HCT116 (cell line): ENCODE measurements around the gene ZNF652.

Experiments
- YY1 ChIP-seq: IDR thresholded peaks from 2 replicates; pipeline ENCODE4 v1.6.1; 2011; ENCODE audit warnings: low read length, low read depth, moderate library complexity, mild to moderate bottlenecking; ENCODE audit not compliant: insufficient replicate concordance; ENCODE audit errors: extremely low read depth
- ZFX ChIP-seq: fragments of 450-650 bp; IDR thresholded peaks from 2 replicates; pipeline ENCODE4 v1.6.1; 2017
- TF ChIP-seq, protein P1 (sequence below), 3 experiments: fragments of 200-600 bp in 1 of 3; sonication (generic) in 1 of 3; IDR thresholded peaks in 2 of 3; conservative IDR thresholded peaks in 1 of 3; 2 replicates each; pipeline ENCODE4 v1.5.1; 2012 to 2017; ENCODE audit warnings: low read depth in 2 of 3, low read length in 2 of 3, antibody characterized with exemption in 1 of 3, borderline replicate concordance in 1 of 3, control low read depth in 1 of 3, mild to moderate bottlenecking in 1 of 3, mixed read lengths in 1 of 3, mixed run types in 1 of 3, moderate library complexity in 1 of 3; ENCODE audit not compliant: insufficient read depth in 1 of 3

DNA sequence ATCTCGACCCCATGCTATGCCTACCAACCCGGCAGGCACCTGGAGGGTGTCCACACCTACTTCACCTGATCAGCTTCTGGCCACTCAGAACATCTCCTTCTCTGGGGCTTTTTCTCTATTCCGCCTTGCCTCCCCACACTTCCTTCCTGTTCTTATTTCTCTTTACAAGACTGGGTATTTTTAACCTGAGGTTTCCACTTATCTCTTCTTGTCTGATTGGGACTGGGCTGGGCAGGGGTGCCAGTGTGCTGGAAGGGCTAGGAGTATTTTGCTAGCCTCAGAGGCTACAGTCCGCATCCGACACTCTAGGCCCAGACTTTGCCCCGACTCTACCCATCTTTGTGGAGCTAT lies 26.2 kb upstream of the ZNF652 start:
- TF ChIP-seq, protein P1, sequence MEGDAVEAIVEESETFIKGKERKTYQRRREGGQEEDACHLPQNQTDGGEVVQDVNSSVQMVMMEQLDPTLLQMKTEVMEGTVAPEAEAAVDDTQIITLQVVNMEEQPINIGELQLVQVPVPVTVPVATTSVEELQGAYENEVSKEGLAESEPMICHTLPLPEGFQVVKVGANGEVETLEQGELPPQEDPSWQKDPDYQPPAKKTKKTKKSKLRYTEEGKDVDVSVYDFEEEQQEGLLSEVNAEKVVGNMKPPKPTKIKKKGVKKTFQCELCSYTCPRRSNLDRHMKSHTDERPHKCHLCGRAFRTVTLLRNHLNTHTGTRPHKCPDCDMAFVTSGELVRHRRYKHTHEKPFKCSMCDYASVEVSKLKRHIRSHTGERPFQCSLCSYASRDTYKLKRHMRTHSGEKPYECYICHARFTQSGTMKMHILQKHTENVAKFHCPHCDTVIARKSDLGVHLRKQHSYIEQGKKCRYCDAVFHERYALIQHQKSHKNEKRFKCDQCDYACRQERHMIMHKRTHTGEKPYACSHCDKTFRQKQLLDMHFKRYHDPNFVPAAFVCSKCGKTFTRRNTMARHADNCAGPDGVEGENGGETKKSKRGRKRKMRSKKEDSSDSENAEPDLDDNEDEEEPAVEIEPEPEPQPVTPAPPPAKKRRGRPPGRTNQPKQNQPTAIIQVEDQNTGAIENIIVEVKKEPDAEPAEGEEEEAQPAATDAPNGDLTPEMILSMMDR (IDR thresholded peaks at IDR 0.05 in 2 of 3, conservative IDR thresholded peaks at IDR 0.05 in 1 of 3; ENCODE audit: borderline replicate concordance in 1 of 3, insufficient read depth in 1 of 3, low read depth in 2 of 3, low read length in 2 of 3) = no peak
- TF ChIP-seq ZFX (no peak), YY1 (no peak)
